NAMALWA (cell line): Measurements from ENCODE around the gene INPP5J.
A peak's percentile ranks its signal among the peaks of the same experiment; 100 is the strongest.
"Not testable (repeated sequence)": the region's sequence is repeated elsewhere in the genome, so short reads cannot be mapped to it uniquely, and the experiment has no call there.

Experiments
- DNase-seq: peaks from one replicate; pipeline ENCODE4 v3.0.0-alpha.2; 2015; ENCODE audit warnings: low spot score

Gene INPP5J

DNA sequence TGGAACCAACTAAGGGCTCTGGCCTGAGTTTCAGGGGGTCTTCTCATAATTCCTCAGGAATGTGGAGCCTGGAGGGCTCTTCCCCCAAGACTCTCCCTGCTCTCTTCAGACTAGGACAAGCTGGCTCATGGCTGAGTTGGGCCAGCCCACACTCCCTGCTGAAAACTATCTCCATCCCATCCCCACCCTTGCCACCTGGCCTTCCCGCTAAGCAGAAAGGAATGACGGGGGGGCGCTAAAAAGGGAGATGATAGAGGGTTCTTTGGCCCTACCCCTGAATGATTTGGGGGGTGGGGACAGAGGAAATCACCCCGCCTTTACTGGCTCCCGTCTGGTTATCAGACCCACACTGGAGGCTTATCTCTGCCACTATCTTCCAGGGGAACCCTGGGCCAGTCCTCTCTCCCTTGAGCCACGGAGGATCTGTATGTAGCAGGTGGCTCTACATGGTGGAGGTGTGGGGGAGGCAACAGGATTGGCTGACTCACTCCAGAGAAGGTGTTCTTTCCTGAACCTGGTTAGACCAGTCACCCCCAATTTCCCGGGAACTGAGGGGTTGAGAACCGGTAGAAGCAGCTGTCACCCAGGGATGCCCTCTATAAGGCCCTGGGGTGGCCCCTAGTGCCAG, 35.9 kb upstream of the INPP5J start:
- no peak for DNase-seq

DNA sequence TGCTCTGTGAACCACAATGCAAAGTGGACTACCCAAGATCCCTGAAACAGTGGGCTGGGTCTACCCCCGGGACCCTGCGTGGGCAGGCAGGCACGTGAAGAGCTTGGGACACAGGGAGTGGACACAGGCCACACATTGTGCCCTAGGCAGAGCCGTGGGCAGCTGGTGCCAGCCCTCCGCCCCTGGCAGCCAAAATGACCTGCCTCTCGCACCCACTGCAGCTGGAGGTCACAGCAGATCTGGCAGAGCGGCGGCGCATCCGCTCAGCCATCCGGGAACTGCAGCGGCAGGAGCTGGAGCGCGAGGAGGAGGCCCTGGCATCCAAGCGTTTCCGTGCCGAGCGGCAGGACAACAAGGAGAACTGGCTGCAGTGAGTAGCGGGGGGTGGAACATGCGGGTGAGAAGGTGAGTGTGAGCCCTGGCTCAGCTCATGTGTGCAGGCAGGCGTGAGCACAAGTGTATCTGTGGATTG, 35.0 kb upstream of the INPP5J start:
- DNase-seq = no peak

DNA sequence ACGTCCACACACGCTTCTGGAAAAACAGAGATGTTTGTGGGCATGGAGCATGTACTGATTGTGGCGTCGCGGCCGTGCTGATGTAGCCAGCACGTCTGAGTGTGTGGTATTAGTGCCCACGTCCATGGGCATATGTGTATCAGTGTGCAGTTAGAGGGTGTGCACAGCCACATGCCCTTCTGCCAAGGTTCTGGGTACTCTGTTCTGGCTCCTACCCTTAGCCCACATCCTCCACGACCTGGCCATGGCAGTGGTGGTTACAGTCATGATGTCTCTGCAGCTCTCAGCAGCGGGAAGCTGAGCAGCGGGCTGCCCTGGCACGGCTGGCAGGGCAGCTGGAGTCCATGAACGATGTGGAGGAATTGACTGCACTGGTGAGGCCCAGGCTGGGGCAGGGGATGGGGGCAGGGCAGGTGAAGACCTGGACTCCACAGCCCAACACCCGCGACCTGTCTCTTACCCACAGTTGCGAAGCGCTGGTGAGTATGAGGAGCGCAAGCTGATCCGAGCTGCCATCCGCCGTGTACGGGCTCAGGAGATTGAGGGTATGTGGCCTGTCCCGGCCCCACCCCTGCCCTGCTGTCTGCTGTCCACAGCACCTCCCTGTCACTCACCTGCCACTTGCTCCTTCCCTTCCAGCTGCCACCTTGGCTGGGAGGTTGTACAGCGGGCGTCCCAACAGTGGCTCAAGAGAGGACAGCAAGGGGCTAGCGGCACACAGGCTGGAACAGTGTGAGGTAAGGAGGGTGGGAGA, 34.4 kb upstream of the INPP5J start:
- no peak for DNase-seq

DNA sequence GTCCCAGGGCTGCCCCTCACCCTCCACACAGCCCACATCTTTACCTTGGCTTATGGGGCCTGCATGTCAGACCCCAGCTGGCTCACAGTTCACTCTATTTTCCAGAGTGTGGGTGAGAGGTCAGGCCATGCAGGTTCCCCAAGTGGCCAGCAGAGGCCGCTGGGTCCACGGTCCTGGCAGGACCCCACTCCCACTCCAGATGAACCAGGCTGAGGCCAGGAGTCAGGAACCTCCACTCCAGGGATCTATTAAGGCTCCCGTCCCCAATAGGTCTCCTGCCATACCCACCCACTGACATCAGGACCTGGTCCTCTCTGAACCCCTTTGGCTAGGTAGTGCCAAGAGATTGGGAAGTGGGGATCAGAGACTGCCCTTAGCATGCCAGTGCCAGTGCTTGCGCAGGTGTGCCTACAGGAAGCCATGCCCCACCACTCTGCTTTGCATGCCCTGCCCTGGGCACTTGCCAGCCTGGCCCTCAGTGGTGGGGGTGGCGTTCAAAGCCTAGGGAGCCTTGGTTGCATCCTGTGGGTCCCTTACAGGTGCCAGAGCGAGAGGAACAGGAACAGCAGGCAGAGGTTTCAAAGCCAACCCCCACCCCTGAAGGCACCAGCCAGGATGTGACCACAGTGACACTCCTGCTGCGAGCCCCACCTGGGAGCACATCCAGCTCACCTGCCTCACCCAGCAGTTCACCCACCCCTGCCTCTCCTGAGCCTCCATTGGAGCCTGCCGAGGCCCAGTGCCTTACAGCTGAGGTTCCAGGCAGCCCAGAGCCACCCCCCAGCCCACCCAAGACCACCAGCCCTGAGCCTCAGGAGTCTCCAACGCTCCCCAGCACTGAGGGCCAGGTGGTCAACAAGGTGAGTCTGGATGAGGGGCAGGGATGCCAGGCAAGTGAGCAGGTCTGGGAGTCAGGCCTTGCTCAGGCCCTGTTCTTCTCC, 33.3 kb upstream of the INPP5J start:
- DNase-seq = peak; percentile 64

DNA sequence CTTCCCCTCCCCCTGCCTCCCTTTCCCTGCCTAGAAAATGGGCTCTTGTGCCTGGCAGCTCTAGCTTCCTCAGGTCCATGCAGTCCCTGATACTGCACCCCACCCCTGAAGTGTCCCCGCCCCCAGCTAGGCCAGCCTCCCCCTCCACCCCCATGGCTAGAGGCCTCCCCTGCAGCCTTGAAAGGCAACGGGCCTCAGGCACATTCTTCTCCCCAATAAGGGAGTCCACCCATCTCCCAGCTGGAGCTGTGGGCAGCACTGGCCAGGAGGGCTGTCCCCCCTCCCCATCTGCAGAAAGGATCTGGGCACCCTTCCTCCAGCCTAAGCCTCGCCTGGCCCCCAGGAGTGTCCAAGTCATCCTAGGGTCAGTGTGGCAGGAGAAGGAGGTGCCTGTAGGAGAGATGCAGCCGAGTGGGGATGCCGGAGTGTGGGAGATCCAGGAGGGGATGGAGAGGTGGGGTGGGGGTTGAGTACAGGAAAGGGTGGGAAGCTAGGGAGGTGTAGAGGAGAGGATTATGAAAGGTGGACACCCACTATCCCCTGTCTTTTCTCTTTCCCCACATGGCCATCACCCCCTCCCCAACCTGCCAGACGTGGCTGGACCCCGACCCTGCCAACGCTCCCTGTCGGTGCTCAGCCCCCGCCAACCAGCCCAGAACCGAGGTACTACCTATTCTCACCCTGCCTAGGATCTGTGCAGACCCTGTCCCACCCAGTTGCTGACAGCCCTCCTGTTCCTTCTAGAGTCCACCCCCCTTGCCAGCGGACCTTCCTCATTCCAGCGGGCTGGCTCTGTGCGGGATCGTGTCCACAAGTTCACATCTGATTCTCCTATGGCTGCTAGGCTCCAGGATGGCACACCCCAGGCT, 32.3 kb upstream of the INPP5J start:
- no peak for DNase-seq

DNA sequence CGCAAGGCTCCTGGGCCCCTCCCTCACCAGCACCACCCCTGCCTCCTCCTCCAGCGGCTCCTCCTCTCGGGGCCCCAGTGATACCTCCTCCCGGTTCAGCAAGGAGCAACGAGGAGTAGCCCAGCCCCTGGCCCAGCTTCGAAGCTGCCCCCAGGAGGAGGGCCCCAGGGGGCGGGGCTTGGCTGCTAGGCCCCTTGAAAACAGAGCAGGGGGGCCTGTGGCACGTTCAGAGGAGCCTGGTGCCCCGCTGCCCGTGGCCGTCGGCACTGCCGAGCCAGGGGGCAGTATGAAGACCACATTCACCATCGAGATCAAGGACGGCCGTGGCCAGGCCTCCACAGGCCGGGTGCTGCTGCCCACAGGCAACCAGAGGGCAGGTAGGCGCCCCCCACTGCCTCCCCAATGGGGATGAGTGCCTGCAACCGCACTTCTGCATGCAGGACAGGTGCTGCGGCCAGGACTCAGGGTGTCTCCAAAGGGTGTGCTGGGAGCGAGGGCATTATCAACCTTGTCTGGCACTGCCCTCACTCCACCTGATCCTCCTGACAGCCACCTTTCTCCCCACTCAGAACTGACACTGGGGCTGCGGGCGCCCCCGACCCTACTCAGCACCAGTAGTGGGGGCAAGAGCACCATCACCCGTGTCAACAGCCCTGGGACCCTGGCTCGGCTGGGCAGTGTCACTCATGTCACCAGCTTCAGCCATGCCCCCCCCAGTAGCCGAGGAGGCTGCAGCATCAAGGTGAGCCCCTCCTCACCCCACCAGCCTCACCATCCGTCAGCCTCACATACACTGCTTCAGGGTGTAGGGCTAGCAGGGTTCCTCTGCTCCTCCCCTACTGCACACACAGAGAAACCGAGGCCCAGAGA, 31.4 kb upstream of the INPP5J start:
- DNase-seq = no peak

DNA sequence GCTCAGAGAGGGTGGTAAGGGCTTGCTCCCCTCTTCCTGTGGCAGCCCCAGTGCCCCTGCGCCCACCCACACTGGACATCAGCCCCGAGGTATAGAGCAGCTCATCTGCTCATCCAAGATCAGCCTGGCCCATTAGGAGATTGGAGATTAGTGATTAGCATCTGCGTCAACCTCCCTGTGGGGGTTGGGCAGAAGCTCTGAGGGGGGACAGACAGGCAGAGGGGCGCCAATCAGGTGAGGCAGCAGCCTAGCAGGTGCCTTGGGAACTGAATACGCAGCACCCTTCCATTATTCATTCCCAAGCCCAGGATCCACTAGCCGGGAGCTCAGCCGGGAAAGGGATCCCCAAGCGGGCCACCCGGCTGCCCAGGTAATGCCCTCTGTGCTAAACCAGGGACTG, 30.6 kb upstream of the INPP5J start:
- DNase-seq = no peak

DNA sequence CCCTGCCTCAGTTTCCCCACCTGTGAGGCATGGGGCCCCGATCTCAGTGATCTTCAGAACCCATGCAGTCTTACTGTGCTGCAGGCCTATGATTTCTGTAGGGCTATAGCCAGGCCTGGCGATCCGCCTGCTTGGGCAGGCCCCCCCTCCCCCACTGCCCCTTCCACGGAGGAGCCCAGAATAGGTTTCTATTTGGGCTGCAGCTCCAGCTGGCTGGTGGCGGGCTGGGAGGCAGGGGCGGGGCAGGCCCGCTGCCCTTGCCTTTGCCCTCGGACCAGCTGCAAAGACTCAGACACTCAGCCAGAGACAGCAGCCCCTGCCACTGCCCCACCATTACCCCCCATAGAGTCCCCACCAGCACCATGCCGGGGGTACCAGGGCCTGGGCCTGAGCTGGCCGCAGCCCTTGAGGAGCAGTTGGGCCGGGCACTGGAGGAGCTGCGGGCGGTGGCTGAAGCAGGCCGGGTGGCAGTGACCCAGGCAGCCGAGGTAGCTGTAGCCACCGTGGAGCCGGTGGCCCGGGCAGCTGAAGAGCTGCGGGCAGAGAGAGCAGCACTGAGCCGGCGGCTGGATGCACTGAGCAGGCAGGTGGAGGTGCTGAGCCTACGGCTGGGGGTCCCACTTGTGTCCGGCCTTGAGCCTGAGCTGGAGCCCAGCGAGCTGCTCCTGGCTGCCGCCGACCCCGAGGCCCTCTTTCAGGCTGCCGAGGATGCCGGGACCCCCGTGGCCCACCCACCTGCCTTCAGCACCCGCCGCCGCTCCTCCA, 29.5 kb upstream of the INPP5J start:
- no peak for DNase-seq

DNA sequence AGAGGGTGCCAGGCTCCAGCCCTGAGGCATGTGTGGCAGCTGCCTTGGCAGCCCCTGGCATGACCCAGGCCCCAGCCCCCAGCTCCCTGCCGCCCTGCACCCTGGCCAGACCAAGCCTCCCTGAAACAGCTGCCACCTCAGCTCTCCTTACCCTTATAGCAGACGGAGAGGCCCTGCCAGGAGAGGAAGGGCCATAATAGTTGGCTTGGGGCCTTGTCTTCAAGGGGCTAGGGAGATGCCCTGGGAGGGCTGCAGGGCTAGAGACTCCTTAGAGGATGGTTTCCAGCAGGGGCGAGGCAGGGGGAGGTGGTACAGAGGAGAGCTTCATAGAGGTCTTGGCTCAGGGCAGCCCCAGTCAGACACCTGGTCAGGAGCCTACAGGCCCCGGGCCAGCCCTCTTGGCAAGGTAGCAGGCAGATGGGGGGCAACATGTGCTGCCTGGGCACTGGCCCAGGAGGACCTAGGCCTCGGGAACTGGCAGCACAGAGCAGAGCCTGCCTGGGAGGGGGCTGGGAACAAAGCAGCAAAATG, 28.7 kb upstream of the INPP5J start:
- no peak for DNase-seq

DNA sequence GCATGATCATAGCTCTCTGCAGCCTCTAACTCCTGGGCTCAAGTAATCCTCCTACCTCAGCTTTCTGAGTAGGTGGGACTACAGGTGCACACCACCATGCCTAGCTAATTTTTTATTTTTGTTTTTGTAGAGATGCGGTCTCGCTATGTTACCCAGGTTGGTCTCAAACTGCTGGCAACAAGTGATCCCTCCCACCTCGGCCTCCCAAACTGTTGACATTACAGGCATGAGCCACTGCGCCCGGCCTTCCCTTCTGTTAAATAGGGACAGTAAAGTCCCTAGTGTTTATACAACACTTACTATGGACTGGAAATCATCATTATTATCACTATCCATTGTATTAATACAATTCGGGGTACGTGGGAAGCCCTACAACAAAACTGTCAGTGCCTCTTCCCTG, 28.0 kb upstream of the INPP5J start:
- no peak for DNase-seq

DNA sequence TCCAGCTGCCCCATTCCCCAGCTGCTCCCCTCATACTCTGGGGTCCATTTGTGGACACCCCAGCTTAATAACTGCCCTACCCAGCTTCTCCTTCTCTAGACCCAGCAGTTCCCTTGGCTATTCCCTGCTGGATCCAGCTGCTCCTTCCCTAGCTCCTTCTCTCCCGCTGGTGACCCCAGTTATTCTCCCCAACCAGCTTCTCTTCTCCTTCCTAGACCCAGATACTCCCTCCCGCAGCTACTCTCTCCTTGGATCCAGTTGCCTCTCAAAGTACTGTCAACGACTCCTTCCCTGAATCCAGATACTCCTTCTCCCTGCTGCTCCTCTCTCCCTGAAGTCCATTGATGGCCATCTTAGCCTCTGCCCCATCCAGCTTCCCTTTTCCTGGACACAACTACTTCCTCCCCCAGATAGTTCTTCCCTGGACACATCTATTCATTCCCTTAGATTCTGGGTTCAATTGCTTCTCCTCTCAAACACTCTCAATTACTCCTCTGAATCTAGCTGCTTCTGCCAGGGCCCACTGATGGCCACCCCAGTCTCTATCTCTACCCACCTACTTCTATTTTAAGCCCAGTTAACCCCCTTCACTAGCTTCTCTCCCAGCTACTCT, 27.0 kb upstream of the INPP5J start:
- DNase-seq = no peak

DNA sequence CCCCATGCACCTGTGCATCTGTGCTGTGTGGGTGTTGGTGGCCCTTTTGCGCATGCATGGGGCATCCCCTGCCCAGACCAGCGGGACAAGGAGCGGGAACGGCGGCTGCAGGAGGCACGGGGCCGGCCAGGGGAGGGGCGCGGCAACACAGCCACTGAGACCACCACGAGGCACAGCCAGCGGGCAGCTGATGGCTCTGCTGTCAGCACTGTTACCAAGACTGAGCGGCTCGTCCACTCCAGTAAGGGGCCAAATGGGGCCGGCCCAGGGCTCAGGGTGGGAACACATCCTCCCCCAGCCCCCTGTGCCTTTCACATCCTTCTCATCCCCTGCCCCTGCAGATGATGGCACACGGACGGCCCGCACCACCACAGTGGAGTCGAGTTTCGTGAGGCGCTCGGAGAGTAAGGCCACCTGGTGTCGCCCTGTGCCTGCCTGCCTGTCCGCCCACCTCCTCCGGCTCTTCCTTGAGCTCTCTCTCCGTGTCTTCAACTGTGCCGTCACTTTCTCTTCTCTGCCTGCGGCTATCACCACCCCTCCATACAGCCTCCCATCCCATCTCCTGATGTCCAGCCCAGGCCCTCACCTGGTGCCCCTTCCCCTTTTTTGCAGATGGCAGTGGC, 26.0 kb upstream of the INPP5J start:
- DNase-seq = no peak

DNA sequence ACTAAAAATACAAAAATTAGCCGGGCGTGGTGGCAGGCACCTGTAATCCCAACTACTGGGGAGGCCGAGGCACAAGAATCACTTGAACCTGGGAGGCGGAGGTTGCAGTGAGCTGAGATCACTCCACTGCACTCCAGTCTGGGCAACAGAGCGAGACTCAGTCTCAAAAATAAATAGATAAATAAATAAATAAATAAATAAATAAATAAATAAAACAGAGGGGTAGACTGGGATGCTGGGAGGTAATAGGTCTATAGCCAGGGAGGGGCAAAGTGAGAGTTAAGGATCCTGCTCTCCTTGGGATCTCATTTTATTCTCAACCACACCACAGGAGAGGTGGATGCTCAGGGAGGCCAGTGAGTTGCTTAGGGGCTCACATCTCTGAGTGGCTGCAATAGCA, 25.2 kb upstream of the INPP5J start:
- DNase-seq = not testable (repeated sequence)

DNA sequence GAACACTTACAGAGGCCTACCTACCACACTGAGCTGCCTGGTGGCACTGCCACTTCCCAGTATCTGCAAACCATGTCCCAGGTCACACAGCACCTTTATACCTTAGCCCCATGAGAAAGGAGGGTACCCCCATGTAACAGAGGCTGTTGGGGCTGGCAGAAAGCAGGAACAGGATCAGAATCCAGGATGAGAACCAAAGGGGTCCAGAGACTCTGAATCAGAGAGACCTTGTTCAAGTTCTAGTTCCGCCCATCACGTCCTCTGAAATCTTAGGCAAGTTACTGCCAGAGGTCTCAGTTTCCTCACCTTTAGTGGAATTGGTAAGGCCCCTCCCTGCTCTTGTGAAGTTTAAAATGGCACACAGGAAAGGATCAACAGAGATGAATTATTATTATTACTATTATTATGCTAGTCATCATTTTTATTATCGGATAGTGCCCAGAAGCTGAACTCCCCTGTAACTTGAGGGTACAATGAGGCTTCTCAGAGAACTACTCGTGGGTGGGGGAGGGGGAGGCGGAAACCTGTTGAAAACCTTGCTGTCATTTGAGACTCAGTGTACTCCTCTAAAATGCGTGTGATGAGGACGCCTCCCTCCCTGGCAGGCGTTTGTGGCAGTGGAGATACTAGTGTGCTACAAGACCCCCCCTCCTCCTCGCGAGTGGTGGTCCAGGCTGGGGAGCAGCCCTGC, 24.7 kb upstream of the INPP5J start:
- no peak for DNase-seq

DNA sequence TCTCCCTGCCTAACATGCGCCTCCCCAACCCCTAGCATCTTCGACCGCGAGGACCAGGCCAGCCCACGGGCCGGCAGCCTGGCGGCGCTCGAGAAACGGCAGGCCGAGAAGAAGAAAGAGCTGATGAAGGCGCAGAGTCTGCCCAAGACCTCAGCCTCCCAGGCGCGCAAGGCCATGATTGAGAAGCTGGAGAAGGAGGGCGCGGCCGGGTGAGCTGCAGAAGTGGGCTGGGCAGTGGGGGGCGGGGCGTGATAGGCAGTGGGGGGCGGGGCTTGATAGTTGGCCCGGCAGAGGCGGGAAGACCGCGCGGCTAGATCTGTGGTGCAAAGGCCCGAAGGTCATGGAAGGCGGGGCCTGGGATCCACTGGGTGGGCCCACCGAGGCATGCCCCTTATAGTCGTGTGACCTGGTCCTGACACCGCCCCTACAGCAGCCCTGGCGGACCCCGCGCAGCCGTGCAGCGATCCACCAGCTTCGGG, 24.1 kb upstream of the INPP5J start:
- DNase-seq = no peak

DNA sequence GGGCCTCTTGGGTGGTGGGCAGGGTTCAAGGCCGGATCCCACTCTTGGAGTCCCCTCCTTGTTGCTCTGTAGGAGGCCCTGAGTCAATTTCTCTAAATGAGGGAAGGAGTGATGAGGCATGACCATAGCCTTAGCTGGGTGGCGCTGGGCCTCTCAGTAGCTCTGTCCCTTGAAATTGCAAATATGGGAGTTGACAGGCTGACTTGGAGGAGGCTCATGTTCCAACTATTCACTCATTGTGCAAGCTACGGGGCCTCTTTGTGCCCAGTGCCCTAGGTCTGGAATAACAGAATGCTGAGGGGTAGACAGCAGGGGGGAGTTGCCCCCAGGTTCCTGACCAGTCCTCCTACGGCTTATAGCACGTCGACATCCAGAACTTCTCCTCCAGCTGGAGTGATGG, 23.4 kb upstream of the INPP5J start:
- no peak for DNase-seq

DNA sequence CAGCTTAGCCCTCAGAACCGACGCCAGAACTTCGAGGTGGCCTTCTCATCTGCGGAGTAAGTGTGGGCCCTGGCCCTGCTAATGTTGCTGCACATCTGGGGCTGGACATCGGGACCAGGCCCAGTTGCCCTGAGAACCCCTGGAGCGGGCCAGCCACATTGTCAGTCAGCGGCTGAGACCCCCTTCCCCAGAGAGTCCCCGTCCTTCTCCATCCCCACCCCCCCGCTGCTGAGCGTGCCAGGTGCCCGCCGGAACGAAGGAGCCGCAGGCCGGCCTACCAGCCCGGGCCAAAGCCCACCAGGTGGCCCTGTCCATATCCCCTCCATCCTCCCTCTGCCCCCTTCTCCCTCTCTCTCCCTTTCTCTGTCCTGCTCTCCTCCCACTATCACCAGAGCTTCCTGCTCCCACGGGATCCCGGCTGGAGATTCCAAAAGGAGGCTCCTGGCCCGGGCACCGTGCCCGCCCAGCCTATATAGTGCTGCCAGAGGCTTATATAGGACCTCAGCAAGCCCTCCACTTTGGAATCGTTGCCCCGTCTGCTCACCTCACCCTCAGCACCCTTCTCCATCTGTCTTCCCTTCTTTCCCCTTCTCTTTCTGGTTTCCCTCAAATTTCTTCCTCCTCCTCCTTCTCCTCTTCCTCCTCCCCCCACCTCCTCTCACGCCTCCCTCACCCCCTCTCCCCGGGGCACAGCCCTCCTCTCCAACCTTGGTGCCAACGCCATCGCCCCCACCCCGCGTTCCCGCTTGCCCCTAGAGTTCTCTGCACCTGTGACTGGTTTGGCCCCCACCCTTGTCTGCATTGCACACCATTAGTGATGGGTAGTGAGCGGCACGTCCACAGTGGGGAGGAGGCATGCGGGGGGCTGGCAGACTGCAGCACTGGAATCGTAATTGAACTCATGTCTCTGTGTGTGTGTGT, 22.7 kb upstream of the INPP5J start:
- no peak for DNase-seq
